Measurements from ENCODE around the gene MMP15.
"Not testable (repeated sequence)": the region's sequence is repeated elsewhere in the genome, so short reads cannot be mapped to it uniquely, and the experiment has no call there.

Gene MMP15

GRCh38 chr16:58051821-58052603 lies 26.5 kb downstream of the MMP15 start:
- no peak for DNase-seq

- no peak for DNase-seq
Measured at GRCh38 chr16:58053682-58054005, 28.1 kb downstream of the MMP15 start.

- DNase-seq, result no peak
Measured at GRCh38 chr16:58054289-58054688, 28.7 kb downstream of the MMP15 start.

- no peak for DNase-seq
Measured at GRCh38 chr16:58056580-58056979, 31.0 kb downstream of the MMP15 start.

- DNase-seq, result no peak
Measured at GRCh38 chr16:58057121-58057520, 31.6 kb downstream of the MMP15 start.

GRCh38 chr16:58057784-58058183 lies 32.2 kb downstream of the MMP15 start:
- no peak for DNase-seq

GRCh38 chr16:58062821-58063220 lies 37.3 kb downstream of the MMP15 start:
- DNase-seq, result no peak

GRCh38 chr16:58063377-58064076 lies 38.0 kb downstream of the MMP15 start:
- DNase-seq, result no peak

- no peak for DNase-seq
Measured at GRCh38 chr16:58070585-58070984, 45.0 kb downstream of the MMP15 start.

GRCh38 chr16:58072134-58072533 lies 46.6 kb downstream of the MMP15 start:
- not testable (repeated sequence) for DNase-seq

GRCh38 chr16:58073086-58073485 lies 47.5 kb downstream of the MMP15 start:
- not testable (repeated sequence) for DNase-seq

GRCh38 chr16:58074657-58075056 lies 49.1 kb downstream of the MMP15 start:
- no peak for DNase-seq

- no peak for DNase-seq
Measured at GRCh38 chr16:58076514-58076913, 51.0 kb downstream of the MMP15 start.

- no peak for DNase-seq
Measured at GRCh38 chr16:58077796-58078195, 52.2 kb downstream of the MMP15 start.

- DNase-seq, result not testable (repeated sequence)
Measured at GRCh38 chr16:58080657-58081056, 55.1 kb downstream of the MMP15 start.

- no peak for DNase-seq
Measured at GRCh38 chr16:58082381-58082780, 56.8 kb downstream of the MMP15 start.

- DNase-seq, result no peak
Measured at GRCh38 chr16:58084635-58085034, 59.1 kb downstream of the MMP15 start.

- no peak for DNase-seq
Measured at GRCh38 chr16:58085171-58085570, 59.6 kb downstream of the MMP15 start.

GRCh38 chr16:58085584-58086251 lies 60.2 kb downstream of the MMP15 start:
- no peak for DNase-seq

GRCh38 chr16:58086381-58087208 lies 61.0 kb downstream of the MMP15 start:
- peak; percentile 75 for DNase-seq

GRCh38 chr16:58087209-58087913 lies 61.8 kb downstream of the MMP15 start:
- no peak for DNase-seq

- DNase-seq, result no peak
Measured at GRCh38 chr16:58088091-58088490, 62.5 kb downstream of the MMP15 start.

All from NCI-H774 (cell line).